Measurements from ENCODE around the gene SIM2.
A peak's percentile ranks its signal among the peaks of the same experiment; 100 is the strongest.

DNA sequence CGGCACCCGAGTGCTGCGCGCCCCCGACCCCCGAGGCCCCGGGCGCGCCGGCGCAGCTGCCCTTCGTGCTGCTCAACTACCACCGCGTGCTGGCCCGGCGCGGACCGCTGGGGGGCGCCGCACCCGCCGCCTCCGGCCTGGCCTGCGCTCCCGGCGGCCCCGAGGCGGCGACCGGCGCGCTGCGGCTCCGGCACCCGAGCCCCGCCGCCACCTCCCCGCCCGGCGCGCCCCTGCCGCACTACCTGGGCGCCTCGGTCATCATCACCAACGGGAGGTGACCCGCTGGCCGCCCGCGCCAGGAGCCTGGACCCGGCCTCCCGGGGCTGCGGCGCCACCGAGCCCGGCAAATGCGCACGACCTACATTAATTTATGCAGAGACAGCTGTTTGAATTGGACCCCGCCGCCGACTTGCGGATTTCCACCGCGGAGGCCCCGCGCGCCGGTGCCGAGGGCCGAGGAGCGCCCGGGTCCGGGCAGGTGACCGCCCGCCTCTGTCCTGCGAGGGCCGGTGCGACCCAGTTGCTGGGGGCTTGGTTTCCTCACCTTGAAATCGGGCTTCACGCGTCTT lies 49.0 kb downstream of the SIM2 start:
- TF ChIP-seq POLR2A (IDR thresholded peaks at IDR 0.05) (no peak), CTCF (IDR thresholded peaks at IDR 0.05 in 4 of 5, conservative IDR thresholded peaks at IDR 0.05 in 1 of 5) (peak in 2 of 5 experiments; percentile 15 to 31)
